GM18867 (cell line): ENCODE data around the gene TMCO4.

Experiments used
- ATAC-seq: cut with Tn5 transposase; IDR thresholded peaks from one replicate; pipeline ENCODE4 v1.9.1; 2021; ENCODE audit warnings: mild to moderate bottlenecking, moderate library complexity; ENCODE audit not compliant: unreplicated experiment

The TMCO4 gene

GRCh38 chr1:19776933-19777332 lies 22.8 kb downstream of the TMCO4 start:
- no peak for ATAC-seq

- no peak for ATAC-seq
These were observed 23.4 kb downstream of the TMCO4 start for GRCh38 chr1:19776287-19776686.

GRCh38 chr1:19775831-19776230 lies 23.9 kb downstream of the TMCO4 start:
- no peak for ATAC-seq

- no peak for ATAC-seq
These were observed 24.4 kb downstream of the TMCO4 start for GRCh38 chr1:19775317-19775716.

- no peak for ATAC-seq
These were observed 25.4 kb downstream of the TMCO4 start for GRCh38 chr1:19774180-19774785.

DNA sequence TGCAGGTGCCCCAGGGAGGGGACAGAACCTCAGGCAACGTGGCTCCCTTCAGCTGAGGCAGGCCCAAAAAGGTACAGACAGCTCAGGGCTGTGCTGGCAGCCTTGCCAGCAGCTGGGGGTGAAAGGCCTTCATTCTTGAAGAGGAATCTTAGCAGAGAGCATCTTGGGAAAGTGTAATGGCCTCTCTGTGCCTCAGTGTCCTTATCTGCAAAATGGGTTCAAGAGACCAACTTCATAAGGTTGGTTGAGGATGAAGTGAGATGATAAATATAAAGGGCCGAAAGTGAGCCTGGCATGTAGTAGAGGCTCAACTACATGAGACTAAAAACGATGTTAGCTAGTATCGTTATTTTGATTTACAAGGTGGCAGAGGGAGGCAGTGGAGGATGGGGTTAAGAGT lies 26.2 kb downstream of the TMCO4 start:
- no peak for ATAC-seq

- ATAC-seq: no peak
These were observed 27.7 kb downstream of the TMCO4 start for GRCh38 chr1:19772053-19772452.

DNA sequence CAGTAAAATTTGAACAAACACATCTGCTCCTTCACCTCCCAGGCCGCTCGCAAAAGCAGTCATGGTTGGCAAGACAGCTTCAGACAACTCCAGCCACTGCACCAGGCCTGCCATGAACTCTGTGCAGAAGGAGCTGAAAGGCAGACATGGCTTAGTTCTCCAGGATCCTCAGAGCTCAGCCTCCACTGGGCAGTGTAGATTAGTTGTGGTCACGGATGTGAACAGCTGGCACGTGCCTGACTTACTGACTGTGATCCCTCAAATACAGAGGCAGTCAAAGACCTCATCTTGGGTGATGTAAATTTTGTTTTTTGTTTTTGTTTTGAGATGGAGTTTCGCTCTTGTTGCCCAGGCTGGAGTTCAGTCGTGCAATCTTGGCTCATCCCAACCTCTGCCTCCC lies 28.4 kb downstream of the TMCO4 start:
- no peak for ATAC-seq

GRCh38 chr1:19770436-19771190 lies 29.1 kb downstream of the TMCO4 start:
- no peak for ATAC-seq

- no peak for ATAC-seq
These were observed 30.3 kb downstream of the TMCO4 start for GRCh38 chr1:19769211-19769932.

DNA sequence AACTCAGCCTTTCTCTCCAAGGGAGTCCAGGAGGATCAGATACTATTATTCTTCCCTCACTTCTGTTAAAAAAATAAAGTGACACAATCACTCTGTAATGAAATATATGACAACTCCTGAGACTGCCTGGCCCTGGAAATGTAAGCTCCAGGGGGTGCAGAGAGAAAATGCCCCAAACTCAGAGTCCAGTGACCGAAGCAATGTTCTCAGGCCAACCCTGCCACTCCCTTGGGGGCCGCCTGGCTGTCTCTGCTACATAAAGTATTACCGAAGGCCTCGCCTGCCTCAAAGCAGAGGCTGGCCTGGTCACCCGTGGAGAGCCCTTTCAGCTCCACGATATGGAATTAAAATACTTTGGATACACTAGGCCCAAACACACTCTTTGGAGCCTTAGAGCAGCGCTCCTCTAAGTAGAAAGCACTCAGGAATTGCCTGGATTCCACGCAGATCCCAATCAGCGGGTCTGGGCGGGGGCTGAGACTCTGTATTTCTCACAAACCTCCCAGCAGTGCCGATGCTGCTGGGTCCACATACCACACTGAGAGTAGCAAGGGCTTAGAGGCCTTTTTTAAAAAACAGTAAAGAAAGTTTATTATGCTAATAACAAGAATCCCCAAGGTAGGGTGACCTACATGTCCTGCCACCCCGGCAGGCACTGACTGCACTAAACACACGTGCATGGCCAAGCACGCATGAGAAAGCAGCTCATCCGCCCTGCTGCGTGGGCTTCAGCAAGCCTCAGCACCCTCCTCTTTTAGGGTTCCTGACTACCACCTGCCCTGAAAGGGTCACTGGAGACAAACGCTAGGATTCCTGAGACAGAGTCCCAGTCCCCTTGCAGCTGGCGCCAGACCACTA lies 31.1 kb downstream of the TMCO4 start:
- no peak for ATAC-seq

DNA sequence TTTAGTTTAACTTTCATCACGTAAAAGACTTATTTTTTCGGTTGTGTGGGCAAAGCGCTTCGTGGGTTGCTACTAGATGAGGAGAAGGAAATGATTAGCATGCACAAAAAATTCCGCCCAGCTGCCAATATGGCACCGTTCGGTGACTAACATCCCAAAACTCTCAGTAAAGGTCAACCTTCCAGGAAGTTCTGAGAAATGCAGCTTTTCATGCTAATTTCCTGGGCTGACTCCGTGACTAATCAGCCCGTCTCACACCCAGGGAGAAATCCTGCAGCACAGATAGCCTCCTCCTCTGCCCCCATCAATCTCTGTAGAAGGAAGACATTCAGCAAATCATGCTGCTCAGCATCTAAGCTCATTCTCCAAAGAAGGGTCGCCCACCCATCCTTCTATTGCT lies 34.1 kb downstream of the TMCO4 start:
- no peak for ATAC-seq

GRCh38 chr1:19764848-19765247 lies 34.9 kb downstream of the TMCO4 start:
- ATAC-seq: peak; percentile 41

- ATAC-seq: no peak
These were observed 37.4 kb downstream of the TMCO4 start for GRCh38 chr1:19762175-19762779.

DNA sequence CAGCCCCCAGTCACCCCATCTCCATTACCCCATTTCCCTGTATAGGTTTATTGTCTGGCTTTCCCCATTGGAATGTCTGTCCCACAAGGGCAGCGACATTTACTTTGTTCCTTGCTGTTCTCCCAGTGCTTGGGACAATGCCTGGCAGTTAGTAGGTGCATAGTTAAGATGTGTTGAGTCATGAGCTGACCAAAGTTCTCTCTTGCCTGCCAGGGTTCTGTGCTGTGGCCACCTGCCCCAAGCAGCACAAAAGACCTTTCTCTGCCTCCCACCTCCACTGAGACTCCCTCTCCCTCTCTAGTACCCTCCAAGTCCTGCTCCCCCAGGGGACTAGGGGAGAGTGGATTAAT lies 40.0 kb downstream of the TMCO4 start:
- no peak for ATAC-seq

DNA sequence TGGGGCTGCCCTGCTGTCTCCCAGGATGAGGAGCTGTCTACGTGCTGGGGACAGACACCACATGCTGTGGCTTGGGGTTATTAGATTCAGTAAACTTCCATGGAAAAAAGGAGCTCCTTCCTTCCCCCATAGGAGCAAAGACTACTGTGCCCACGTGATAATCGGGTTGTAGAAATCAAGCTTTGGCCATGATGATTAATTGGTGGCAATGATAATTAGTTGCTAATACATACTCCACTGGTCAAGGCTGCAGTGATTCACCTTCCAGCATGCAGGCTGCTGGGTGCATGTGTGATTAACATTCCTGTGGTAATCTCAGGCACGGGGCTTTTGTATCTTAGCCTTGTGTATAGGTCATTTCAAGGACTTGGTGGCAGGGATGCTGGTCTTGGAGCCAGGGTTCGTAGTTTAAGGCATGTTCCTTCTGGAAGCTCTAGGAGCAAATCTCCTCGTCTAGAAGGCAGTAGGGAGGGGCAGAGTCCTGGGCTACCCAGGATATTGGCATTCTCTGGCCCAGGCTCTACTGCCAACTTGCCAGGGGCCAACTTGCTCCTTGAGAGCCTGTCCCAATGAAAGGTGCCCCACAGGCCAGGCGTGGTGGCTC lies 41.4 kb downstream of the TMCO4 start:
- no peak for ATAC-seq

DNA sequence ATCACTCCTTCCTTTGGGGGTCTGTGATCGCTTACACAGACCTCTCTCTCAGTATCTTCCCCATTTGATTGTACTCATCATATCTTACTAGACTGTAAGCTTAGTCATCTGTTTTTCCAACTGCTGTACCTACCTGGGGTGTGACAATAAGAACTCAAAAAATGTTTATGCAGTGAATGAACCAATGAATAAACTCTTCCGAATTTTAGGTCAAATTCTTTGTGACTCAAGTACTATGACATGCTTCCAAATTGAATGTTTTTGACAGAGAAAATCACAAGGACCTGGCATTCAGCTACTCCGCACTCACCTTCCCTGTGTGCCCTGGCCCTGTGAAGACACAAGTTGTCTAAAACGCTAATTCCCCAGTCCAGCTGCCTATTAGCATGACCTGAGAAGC lies 42.1 kb downstream of the TMCO4 start:
- ATAC-seq: no peak

DNA sequence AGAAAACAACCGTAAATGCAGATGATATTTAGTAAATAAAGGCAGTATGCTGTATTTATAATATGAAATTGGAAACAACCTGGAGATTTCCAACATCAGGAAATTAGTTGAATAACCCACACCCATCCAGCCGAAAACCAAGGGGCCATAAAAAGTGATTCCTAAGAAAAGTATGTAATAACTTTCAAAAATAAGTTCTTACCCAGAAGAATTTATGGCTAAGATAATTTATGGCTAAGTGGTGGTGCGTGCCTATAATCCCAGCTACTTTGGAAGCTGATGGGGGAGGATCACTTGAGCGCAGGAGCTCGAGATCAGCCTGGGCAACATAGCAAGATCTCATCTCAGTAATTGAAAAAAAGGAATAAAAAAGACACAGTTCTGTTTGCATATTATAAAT lies 43.2 kb downstream of the TMCO4 start:
- ATAC-seq: no peak

GRCh38 chr1:19754482-19754881 lies 45.2 kb downstream of the TMCO4 start:
- no peak for ATAC-seq

GRCh38 chr1:19752083-19752696 lies 47.5 kb downstream of the TMCO4 start:
- no peak for ATAC-seq
